HG03025 (cell line): Measurements from ENCODE around the gene KHDRBS2.

ENCODE experiments used
- ATAC-seq: cut with Tn5 transposase; IDR thresholded peaks from one replicate; pipeline ENCODE4 v1.9.1; 2021; ENCODE audit warnings: mild to moderate bottlenecking, moderate library complexity; ENCODE audit not compliant: unreplicated experiment, low FRiP score

KHDRBS2 gene

GRCh38 chr6:62192593-62192992, 93.4 kb downstream of the KHDRBS2 start:
- ATAC-seq, result no peak

GRCh38 chr6:62175195-62175594, 110.8 kb downstream of the KHDRBS2 start:
- no peak for ATAC-seq

- ATAC-seq, result no peak
Measured at GRCh38 chr6:62174548-62174947, 111.5 kb downstream of the KHDRBS2 start.

- no peak for ATAC-seq
Measured at GRCh38 chr6:62167736-62168135, 118.3 kb downstream of the KHDRBS2 start.

GRCh38 chr6:62162858-62163257, 123.2 kb downstream of the KHDRBS2 start:
- no peak for ATAC-seq

- no peak for ATAC-seq
Measured at GRCh38 chr6:62152796-62153195, 133.2 kb downstream of the KHDRBS2 start.

GRCh38 chr6:62150048-62150663, 135.9 kb downstream of the KHDRBS2 start:
- ATAC-seq, result no peak

GRCh38 chr6:62146954-62147853, 138.8 kb downstream of the KHDRBS2 start:
- ATAC-seq, result no peak

GRCh38 chr6:62129127-62129526, 156.9 kb downstream of the KHDRBS2 start:
- no peak for ATAC-seq

GRCh38 chr6:62119401-62119800, 166.6 kb downstream of the KHDRBS2 start:
- no peak for ATAC-seq

GRCh38 chr6:62103186-62103859, 182.7 kb downstream of the KHDRBS2 start:
- ATAC-seq, result no peak

- no peak for ATAC-seq
Measured at GRCh38 chr6:62102387-62102786, 183.6 kb downstream of the KHDRBS2 start.

- no peak for ATAC-seq
Measured at GRCh38 chr6:62090442-62091229, 195.4 kb downstream of the KHDRBS2 start.

GRCh38 chr6:62089781-62090180, 196.2 kb downstream of the KHDRBS2 start:
- no peak for ATAC-seq

GRCh38 chr6:62086047-62086446, 200.0 kb downstream of the KHDRBS2 start:
- ATAC-seq, result no peak

- no peak for ATAC-seq
Measured at GRCh38 chr6:62075869-62076268, 210.2 kb downstream of the KHDRBS2 start.

GRCh38 chr6:62059901-62060300, 226.1 kb downstream of the KHDRBS2 start:
- ATAC-seq, result no peak

- ATAC-seq, result no peak
Measured at GRCh38 chr6:62057300-62057699, 228.7 kb downstream of the KHDRBS2 start.

GRCh38 chr6:62045502-62045901, 240.5 kb downstream of the KHDRBS2 start:
- ATAC-seq, result no peak

- ATAC-seq, result no peak
Measured at GRCh38 chr6:62043084-62043483, 242.9 kb downstream of the KHDRBS2 start.

- no peak for ATAC-seq
Measured at GRCh38 chr6:62042429-62042828, 243.6 kb downstream of the KHDRBS2 start.
